HG02678 (cell line): ENCODE results near the gene NREP.
"Not testable (repeated sequence)": the region's sequence is repeated elsewhere in the genome, so short reads cannot be mapped to it uniquely, and the experiment has no call there.

Experiments used
- ATAC-seq: cut with Tn5 transposase; IDR thresholded peaks from one replicate; pipeline ENCODE4 v1.9.1; 2021; ENCODE audit warnings: mild to moderate bottlenecking, moderate library complexity; ENCODE audit not compliant: unreplicated experiment

Gene NREP

GRCh38 chr5:111741278-111741677, 15.7 kb downstream of the NREP start:
- peak; percentile 65 for ATAC-seq

GRCh38 chr5:111739416-111739815, 17.6 kb downstream of the NREP start:
- no peak for ATAC-seq

GRCh38 chr5:111738118-111738517, 18.9 kb downstream of the NREP start:
- ATAC-seq, result no peak

DNA sequence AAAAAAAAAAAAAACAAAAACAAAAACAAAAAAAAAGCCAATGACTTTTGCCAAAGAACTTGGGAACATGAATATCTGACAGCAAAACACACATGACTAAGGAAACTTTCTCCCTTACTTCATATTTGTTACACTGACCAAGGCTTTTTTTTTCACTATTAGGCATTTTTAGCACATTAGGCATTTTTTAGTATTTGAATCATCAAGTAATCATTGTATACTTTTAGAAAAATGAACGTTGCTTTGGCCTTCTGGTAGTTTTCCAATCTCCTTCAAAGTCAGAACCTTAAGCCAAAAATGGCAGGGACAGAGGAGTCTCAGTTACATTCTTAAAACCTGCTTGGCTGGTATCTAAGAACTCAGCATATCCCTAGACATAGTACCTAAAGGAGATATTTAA, 19.3 kb downstream of the NREP start:
- no peak for ATAC-seq

DNA sequence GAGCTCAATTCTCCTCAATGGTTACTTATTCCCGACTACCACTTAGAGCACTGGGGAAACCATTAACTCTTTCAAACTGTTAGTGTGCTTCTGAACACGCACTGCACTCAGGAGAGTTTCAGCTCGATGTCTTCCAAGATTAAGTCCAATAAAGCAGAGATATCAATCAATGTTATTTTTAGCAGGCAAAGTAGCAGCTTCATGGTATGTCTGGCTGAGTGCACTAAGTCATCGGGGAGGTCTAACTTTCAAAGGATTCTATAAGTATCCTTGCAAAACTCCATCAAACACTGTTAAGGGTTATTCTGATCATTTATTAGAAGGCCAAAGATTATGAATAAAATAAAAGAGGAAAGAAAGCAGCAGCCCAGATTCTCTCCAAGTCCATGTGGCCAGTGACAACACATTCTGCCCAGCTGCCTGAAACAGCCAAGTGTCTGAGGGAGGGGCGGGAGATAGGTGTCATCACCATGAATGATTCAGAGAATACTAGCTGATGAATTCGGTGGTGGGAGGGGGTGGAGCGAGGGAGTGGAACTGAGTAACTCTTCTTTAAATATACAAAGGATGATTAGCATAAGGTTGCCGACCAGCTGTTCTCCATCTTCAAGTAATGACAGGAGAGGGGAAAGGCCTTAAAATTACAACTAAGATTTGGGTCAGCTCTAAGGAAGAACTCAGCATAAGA, 21.3 kb downstream of the NREP start:
- ATAC-seq, result no peak

GRCh38 chr5:111734597-111734996, 22.4 kb downstream of the NREP start:
- ATAC-seq, result no peak

DNA sequence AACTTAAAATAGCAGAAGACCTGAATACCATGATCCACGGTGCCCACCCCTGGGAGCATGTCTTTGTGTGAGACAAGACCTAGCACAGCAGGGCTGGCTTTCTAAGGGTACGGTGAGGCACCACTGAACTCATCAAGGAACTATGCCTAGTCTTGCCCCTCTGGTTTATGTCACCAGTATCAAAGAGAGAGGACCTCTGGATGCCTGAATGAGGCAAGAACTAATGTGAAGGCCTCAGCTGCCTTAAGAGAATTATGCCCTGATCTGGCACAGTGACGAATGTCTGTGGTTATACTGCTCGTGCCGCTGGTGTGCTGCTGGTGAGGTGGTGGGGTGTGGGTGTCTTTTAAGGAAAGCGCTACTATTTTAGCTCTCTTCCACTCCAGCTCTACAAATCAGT, 23.0 kb downstream of the NREP start:
- no peak for ATAC-seq

- ATAC-seq, result no peak
These were observed 23.4 kb downstream of the NREP start for GRCh38 chr5:111733571-111733970.

- no peak for ATAC-seq
These were observed 25.4 kb downstream of the NREP start for GRCh38 chr5:111731638-111732037.

- peak; percentile 67 for ATAC-seq
These were observed 26.2 kb downstream of the NREP start for GRCh38 chr5:111730659-111731382.

DNA sequence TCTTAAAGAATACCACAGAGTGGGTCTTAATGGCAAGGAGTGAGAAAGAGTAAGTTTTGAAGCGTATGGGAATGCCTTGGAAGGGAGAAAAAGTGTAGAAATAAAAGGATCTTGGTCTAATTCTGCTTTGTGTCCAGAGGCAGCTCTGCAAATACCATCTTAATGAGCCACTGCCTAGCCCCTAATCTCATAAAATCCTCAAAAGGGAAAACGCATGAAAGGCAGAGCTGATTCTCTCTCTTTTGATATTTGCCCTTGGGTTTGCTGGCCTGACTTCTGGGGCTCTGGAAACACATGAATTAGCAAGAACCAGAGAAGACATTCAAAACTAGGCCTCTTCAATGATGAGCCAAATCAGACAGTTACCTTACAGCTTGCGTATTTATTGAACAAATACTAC, 28.1 kb downstream of the NREP start:
- no peak for ATAC-seq

DNA sequence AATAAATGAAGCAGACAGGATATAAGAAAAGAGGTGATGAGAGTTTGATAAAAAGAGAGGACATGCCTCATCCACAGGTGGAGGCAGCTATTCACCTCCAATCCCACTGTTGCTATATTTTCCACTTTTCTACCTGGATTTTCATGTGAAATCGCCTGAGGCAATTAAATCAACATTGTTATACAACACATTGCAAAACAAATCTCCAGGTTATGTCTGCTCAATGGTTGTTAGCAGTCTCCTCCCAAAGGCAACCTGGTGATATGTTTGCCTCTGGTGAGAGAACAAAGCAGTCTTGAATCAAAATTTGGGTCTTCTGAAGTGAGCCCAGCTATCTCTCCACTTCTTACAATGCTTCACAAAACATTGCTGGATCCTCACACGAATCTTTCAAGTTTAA, 30.0 kb downstream of the NREP start:
- ATAC-seq, result no peak

DNA sequence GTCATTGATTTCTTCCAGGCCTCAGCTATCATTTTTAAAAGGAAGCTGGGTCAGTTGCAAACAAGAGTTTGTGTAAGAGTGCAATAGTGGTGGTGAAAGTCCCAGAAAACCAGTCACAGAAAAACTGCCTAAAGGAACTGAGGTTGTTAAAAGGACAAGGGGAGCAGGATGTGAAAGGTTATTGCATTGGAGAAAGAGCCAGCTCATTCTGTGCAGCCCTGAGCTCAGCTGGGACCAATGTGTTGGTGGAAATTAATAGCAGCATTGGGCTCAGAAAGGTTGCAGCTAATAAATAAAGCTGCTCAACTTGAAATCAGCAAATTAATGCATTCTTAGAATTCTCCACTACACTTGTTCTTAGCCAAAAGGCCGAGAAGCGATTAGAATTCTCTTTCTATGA, 34.9 kb downstream of the NREP start:
- no peak for ATAC-seq

- no peak for ATAC-seq
These were observed 36.6 kb downstream of the NREP start for GRCh38 chr5:111720333-111720890.

DNA sequence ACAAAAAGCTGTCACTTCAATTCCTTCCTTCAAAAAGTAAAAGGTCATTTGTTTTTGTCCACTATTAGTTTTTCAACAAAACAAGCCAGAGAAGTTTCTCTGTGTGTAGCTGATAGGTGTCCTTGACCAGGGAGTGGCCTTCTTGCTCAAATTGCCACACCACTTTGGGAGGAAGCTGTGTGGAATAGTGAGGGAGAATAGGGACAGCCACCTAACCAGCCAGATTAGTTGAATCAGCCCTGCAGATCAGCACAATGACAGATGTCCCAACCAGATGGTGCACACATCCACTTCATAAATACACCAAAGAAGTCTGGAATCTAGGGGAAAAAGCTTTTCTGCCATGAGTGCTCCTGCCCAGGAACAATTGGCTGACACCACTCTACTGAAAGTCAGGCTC, 37.2 kb downstream of the NREP start:
- ATAC-seq, result no peak

- ATAC-seq, result not testable (repeated sequence)
These were observed 40.2 kb downstream of the NREP start for GRCh38 chr5:111716789-111717188.

DNA sequence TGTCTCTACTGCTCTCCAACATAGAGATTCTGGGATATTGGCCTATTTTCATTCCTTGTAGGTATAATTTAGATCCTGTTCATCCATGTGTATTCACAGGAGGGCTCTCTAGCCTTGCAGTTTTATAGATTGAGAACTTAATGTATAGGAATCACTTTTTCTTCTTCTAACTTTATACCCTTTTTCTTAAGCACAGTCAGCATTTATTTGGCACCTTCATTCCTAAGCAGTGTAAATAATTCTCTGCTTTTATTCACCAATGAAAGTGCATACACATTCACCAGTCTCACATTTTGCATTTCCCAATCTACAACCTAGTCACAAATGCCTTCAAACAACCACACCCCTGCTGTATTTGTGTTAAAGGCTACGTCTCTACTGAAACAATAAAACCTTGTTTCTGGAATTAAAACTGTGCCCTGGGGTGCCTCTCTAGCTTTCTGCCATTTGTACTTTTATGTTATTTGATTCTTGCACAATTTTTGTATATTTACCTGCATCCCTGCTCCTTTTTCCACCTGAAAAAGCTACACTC, 49.3 kb downstream of the NREP start:
- ATAC-seq, result no peak

GRCh38 chr5:111706345-111706744, 50.6 kb downstream of the NREP start:
- no peak for ATAC-seq

DNA sequence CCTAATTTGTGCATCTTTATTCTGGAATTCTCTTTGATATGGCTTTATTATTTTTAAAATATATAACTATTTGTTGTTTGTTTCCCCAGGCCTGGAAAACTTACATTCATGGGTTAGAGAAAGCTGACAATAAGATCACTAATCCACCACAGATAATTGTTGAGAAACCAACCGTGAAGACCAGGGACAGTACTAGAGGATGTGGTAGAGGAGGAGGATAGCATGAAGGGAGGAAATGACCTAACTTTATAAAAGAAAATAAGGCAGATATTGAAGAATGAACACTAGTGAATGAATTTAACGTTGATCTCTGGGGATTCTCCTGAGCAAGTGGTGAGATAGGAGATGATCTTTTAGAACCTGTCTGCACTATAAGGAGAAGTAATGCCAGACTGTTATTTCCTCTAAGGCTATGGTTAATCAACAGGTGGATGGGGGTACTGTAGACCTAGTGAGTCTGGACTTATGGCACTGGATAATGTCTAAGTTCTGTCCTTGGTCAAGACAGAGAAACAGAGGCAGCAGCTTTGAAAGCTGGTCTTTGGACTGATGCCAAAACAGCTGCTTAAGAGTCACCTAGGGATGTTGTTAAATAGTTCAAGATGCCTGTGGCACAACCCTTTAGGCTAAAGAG, 52.4 kb downstream of the NREP start:
- ATAC-seq, result no peak

- peak; percentile 97 for ATAC-seq
These were observed 53.3 kb downstream of the NREP start for GRCh38 chr5:111703662-111704061.

DNA sequence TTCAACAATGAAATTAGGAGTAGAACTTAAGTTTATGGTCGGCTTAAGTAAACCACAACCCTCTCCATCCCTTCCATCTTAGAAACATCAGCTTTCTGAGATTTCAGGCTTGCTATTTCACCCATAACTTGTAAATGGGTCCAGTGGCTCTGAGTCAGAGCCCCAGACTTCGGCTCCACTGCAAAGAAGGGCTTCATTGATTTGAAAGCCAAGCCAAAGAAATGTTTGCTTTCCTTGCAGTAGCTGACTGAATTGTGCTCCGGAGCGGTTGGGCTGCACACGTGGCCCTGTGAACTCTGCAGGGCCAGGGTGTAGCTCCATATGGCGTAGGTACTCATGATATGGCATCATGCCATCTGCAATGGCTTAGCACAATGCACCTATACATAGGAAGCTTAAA, 57.0 kb downstream of the NREP start:
- no peak for ATAC-seq

DNA sequence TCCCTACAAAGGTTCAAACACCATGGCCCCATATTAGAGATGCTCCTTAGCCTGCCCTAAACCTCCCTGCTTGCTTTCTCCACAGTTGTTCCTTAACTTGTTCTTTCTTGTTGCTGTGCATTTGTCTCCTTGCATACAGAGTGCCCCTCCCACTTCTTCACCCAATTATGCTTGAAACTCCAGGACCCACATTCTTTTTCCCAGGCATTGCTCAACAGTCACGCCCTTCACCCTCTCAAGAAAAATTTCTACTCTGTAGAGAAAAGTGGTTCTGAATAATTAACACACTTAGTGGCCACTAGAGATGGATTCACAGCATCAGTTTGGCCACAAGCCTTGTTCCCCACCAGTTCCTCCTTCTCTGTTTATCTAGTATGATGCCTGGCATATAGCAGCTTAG, 57.7 kb downstream of the NREP start:
- ATAC-seq, result no peak
